ENCODE data around the gene PDZK1IP1. TPM values are rescaled to one million over a fixed set of nuclear protein-coding genes. Genes with fewer than 3 reads are reported as not detected.

The PDZK1IP1 gene
- total and polyA plus RNA-seq, 2 of the 4 experiments (the other 2 are of a cell fraction): not detected

GRCh38 chr1:47161298-47162040 lies 28.4 kb downstream of the PDZK1IP1 start:
- no peak for DNase-seq
- Histone ChIP-seq H3K56ac (ENCODE audit: extremely low read depth, insufficient read depth, low read length) (no peak overlapping the region), H3K18ac (ENCODE audit: low read depth, low read length) (no peak overlapping the region), H2AFZ (replicated peaks; ENCODE audit: low read length, poor library complexity) (no peak overlapping the region), H2BK15ac (ENCODE audit: low read depth, low read length) (no peak overlapping the region), H3K4me2 (ENCODE audit: low read depth, low read length) (no peak overlapping the region), H3K4me3 (ENCODE audit: insufficient read depth, low read depth, low read length) (no peak overlapping the region), H4K5ac (ENCODE audit: low read depth, low read length) (no peak overlapping the region), H3K23ac (ENCODE audit: low read depth, low read length) (no peak overlapping the region), H3K27ac (ENCODE audit: insufficient read depth, low read length) (no peak overlapping the region), H4K8ac (ENCODE audit: low read depth in 2 of 2, low read length in 2 of 2) (no peak overlapping the region), H4K91ac (ENCODE audit: insufficient read depth, low read depth, low read length) (no peak overlapping the region), H3K9ac (ENCODE audit: low read depth, low read length) (no peak overlapping the region), H2AK5ac (ENCODE audit: low read depth, low read length) (no peak overlapping the region), H2BK20ac (ENCODE audit: low read depth, low read length) (no peak overlapping the region), H3K27me3 (ENCODE audit: control insufficient read depth, insufficient read depth, low read length) (no peaks in the 10 kb centered on the region), H4K20me1 (ENCODE audit: insufficient read depth, low read length) (no peaks in the 10 kb centered on the region), H3K9me3 (ENCODE audit: control insufficient read depth, insufficient read depth, low read length) (no peaks in the 10 kb centered on the region), H2BK5ac (ENCODE audit: low read depth, low read length, poor library complexity, severe bottlenecking) (no peak overlapping the region), H3K36me3 (ENCODE audit: control insufficient read depth, insufficient read depth, low read length) (no peaks in the 10 kb centered on the region), H3K4ac (ENCODE audit: low read depth, low read length) (no peak overlapping the region), H3K79me1 (ENCODE audit: low read depth in 1 of 2, low read length in 2 of 2) (no peaks in the 10 kb centered on the region), H2AK9ac (replicated peaks; ENCODE audit: low read depth, low read length, poor library complexity) (no peak overlapping the region), H3K14ac (replicated peaks; ENCODE audit: low read depth, low read length) (no peak overlapping the region), H2BK120ac (ENCODE audit: low read depth, low read length) (no peak overlapping the region), H3K9me1 (ENCODE audit: insufficient read depth, low read length) (no peaks in the 10 kb centered on the region), H3K4me1 (ENCODE audit: control insufficient read depth, insufficient read depth, low read length) (no peaks in the 10 kb centered on the region)
- in situ Hi-C loops (cut with MboI; ENCODE audit: low sequenced_read_pairs): no loop called here
- dilution Hi-C loops (cut with HindIII; ENCODE audit: low sequenced_read_pairs, unreplicated experiment): no loop called here
- POLR2A ChIA-PET (ENCODE audit: unreplicated experiment): no interaction called here
- intact Hi-C loops (cut with micrococcal nuclease): no loop called here
- TF ChIP-seq NFE2L2 (IDR thresholded peaks at IDR 0.05; ENCODE audit: low read depth, low read length): no peak
- no peak for TF ChIP-seq MAFK (IDR thresholded peaks at IDR 0.05; ENCODE audit: low read depth, low read length)
- no peak for TF ChIP-seq RFX5 (IDR thresholded peaks at IDR 0.05; ENCODE audit: low read depth, low read length)
- TF ChIP-seq BHLHE40 (IDR thresholded peaks at IDR 0.05; ENCODE audit: low read depth, low read length): no peak
- no peak for TF ChIP-seq USF2 (IDR thresholded peaks at IDR 0.05; ENCODE audit: low read depth, low read length)
- no peak for TF ChIP-seq RAD21 (IDR thresholded peaks at IDR 0.05; ENCODE audit: low read length)
- no peak for TF ChIP-seq POLR2A (IDR thresholded peaks at IDR 0.05; ENCODE audit: low read depth, low read length)
- TF ChIP-seq MXI1 (IDR thresholded peaks at IDR 0.05; ENCODE audit: borderline replicate concordance, low read depth, low read length): no peak
- no peak for TF ChIP-seq MAZ (IDR thresholded peaks at IDR 0.05; ENCODE audit: borderline replicate concordance, low read depth, low read length)
- TF ChIP-seq CHD1 (IDR thresholded peaks at IDR 0.05; ENCODE audit: low read depth, low read length): no peak
- TF ChIP-seq CTCF (conservative IDR thresholded peaks at IDR 0.05; ENCODE audit: low read depth, low read length): no peak
- TF ChIP-seq RCOR1 (IDR thresholded peaks at IDR 0.05; ENCODE audit: insufficient replicate concordance, low read length): no peak
- no peak for TF ChIP-seq ELK1 (IDR thresholded peaks at IDR 0.05; ENCODE audit: borderline replicate concordance, low read depth, low read length)
- ATAC-seq (ENCODE audit: low read depth): no peak
- CTCF ChIA-PET: no interaction called here
- BruUV-seq (replicated peaks): no TSS peak
- WGBS, 2 experiments (ENCODE audit: extremely low coverage in 2 of 2, insufficient read length in 1 of 2): 0% methylated on average over 1 of the region's 5 CpGs; no CpG with 5 or more reads in 1 of the 2 experiments
